ENCODE results near the gene DNAH12.

Gene DNAH12

GRCh38 chr3:57555738-57556458 lies 11.8 kb upstream of the DNAH12 start, which contains the start of gene PDE12:
PDE12 (plus strand) TSS chr3:57556274; CDS start chr3:57556380, 106 bp downstream.
- no peaks in the 10 kb centered on the region for H3K4me1 ChIP-seq (ENCODE audit: insufficient read depth, insufficient read length)
- H3K36me3 ChIP-seq (ENCODE audit: insufficient read depth, insufficient read length, low read length) = peaks cover 38% of the 10 kb centered on the region
- DNase-seq (ENCODE audit: low read depth, low spot score) = peak; percentile 82
- peak within 1 kb of the TSS; percentile 98 for H3K9ac ChIP-seq (ENCODE audit: insufficient read length, low read depth)
- no peaks in the 10 kb centered on the region for H3K9me3 ChIP-seq (ENCODE audit: insufficient read depth, low read length)
- TF ChIP-seq YY1 (IDR thresholded peaks at IDR 0.05; ENCODE audit: insufficient read depth, insufficient read length) = no peak
- TF ChIP-seq SUZ12 (IDR thresholded peaks at IDR 0.05; ENCODE audit: extremely low read depth, insufficient read depth, insufficient read length) = no peak
- no peak for TF ChIP-seq ZNF274 (IDR thresholded peaks at IDR 0.05; ENCODE audit: low read depth, low read length)
- peak within 1 kb of the TSS; percentile 98 for H3K4me3 ChIP-seq (ENCODE audit: insufficient read length, low read depth)
- peaks cover 3% of the 10 kb centered on the region for H3K27me3 ChIP-seq (ENCODE audit: insufficient read depth, insufficient read length)

- no peak for TF ChIP-seq YY1 (IDR thresholded peaks at IDR 0.05; ENCODE audit: insufficient read depth, insufficient read length)
- TF ChIP-seq SUZ12 (IDR thresholded peaks at IDR 0.05; ENCODE audit: extremely low read depth, insufficient read depth, insufficient read length) = no peak
- TF ChIP-seq ZNF274 (IDR thresholded peaks at IDR 0.05; ENCODE audit: low read depth, low read length) = no peak
- no peak for DNase-seq (ENCODE audit: low read depth, low spot score)
- peak overlapping the region; percentile 98 for H3K4me3 ChIP-seq (ENCODE audit: insufficient read length, low read depth)
- peaks cover 32% of the 10 kb centered on the region for H3K36me3 ChIP-seq (ENCODE audit: insufficient read depth, insufficient read length, low read length)
- peaks cover 3% of the 10 kb centered on the region for H3K27me3 ChIP-seq (ENCODE audit: insufficient read depth, insufficient read length)
- H3K9me3 ChIP-seq (ENCODE audit: insufficient read depth, low read length) = no peaks in the 10 kb centered on the region
- no peaks in the 10 kb centered on the region for H3K4me1 ChIP-seq (ENCODE audit: insufficient read depth, insufficient read length)
- H3K9ac ChIP-seq (ENCODE audit: insufficient read length, low read depth) = peak overlapping the region; percentile 98
Measured at GRCh38 chr3:57555306-57555705, 11.2 kb upstream of the DNAH12 start.

GRCh38 chr3:57546616-57547015 lies 2.5 kb upstream of the DNAH12 start:
- Histone ChIP-seq H3K27me3 (ENCODE audit: insufficient read depth, insufficient read length) (no peaks in the 10 kb centered on the region), H3K9ac (ENCODE audit: insufficient read length, low read depth) (no peak overlapping the region), H3K4me1 (ENCODE audit: insufficient read depth, insufficient read length) (peaks cover 5% of the 10 kb centered on the region), H3K9me3 (ENCODE audit: insufficient read depth, low read length) (no peaks in the 10 kb centered on the region), H3K4me3 (ENCODE audit: insufficient read length, low read depth) (no peak overlapping the region), H3K36me3 (ENCODE audit: insufficient read depth, insufficient read length, low read length) (no peaks in the 10 kb centered on the region)
- TF ChIP-seq YY1 (IDR thresholded peaks at IDR 0.05; ENCODE audit: insufficient read depth, insufficient read length) = no peak
- TF ChIP-seq SUZ12 (IDR thresholded peaks at IDR 0.05; ENCODE audit: extremely low read depth, insufficient read depth, insufficient read length) = no peak
- no peak for TF ChIP-seq ZNF274 (IDR thresholded peaks at IDR 0.05; ENCODE audit: low read depth, low read length)
- no peak for DNase-seq (ENCODE audit: low read depth, low spot score)

- no peak overlapping the region for H3K9ac ChIP-seq (ENCODE audit: insufficient read length, low read depth)
- no peaks in the 10 kb centered on the region for H3K27me3 ChIP-seq (ENCODE audit: insufficient read depth, insufficient read length)
- peaks cover 5% of the 10 kb centered on the region for H3K4me1 ChIP-seq (ENCODE audit: insufficient read depth, insufficient read length)
- H3K36me3 ChIP-seq (ENCODE audit: insufficient read depth, insufficient read length, low read length) = no peaks in the 10 kb centered on the region
- TF ChIP-seq YY1 (IDR thresholded peaks at IDR 0.05; ENCODE audit: insufficient read depth, insufficient read length) (no peak), ZNF274 (IDR thresholded peaks at IDR 0.05; ENCODE audit: low read depth, low read length) (no peak), SUZ12 (IDR thresholded peaks at IDR 0.05; ENCODE audit: extremely low read depth, insufficient read depth, insufficient read length) (no peak)
- no peak for DNase-seq (ENCODE audit: low read depth, low spot score)
- H3K9me3 ChIP-seq (ENCODE audit: insufficient read depth, low read length) = no peaks in the 10 kb centered on the region
- no peak overlapping the region for H3K4me3 ChIP-seq (ENCODE audit: insufficient read length, low read depth)
Measured at GRCh38 chr3:57545636-57546268, 1.6 kb upstream of the DNAH12 start.

GRCh38 chr3:57538465-57538864 lies 5.7 kb downstream of the DNAH12 start:
- Histone ChIP-seq H3K4me1 (ENCODE audit: insufficient read depth, insufficient read length) (no peaks in the 10 kb centered on the region), H3K36me3 (ENCODE audit: insufficient read depth, insufficient read length, low read length) (no peaks in the 10 kb centered on the region), H3K9ac (ENCODE audit: insufficient read length, low read depth) (no peak overlapping the region), H3K9me3 (ENCODE audit: insufficient read depth, low read length) (no peaks in the 10 kb centered on the region), H3K4me3 (ENCODE audit: insufficient read length, low read depth) (no peak overlapping the region), H3K27me3 (ENCODE audit: insufficient read depth, insufficient read length) (no peaks in the 10 kb centered on the region)
- no peak for DNase-seq (ENCODE audit: low read depth, low spot score)
- TF ChIP-seq YY1 (IDR thresholded peaks at IDR 0.05; ENCODE audit: insufficient read depth, insufficient read length) (no peak), ZNF274 (IDR thresholded peaks at IDR 0.05; ENCODE audit: low read depth, low read length) (no peak), SUZ12 (IDR thresholded peaks at IDR 0.05; ENCODE audit: extremely low read depth, insufficient read depth, insufficient read length) (no peak)

- Histone ChIP-seq H3K9ac (ENCODE audit: insufficient read length, low read depth) (no peak overlapping the region), H3K9me3 (ENCODE audit: insufficient read depth, low read length) (no peaks in the 10 kb centered on the region), H3K4me1 (ENCODE audit: insufficient read depth, insufficient read length) (no peaks in the 10 kb centered on the region), H3K36me3 (ENCODE audit: insufficient read depth, insufficient read length, low read length) (no peaks in the 10 kb centered on the region), H3K4me3 (ENCODE audit: insufficient read length, low read depth) (no peak overlapping the region), H3K27me3 (ENCODE audit: insufficient read depth, insufficient read length) (no peaks in the 10 kb centered on the region)
- no peak for DNase-seq (ENCODE audit: low read depth, low spot score)
- TF ChIP-seq ZNF274 (IDR thresholded peaks at IDR 0.05; ENCODE audit: low read depth, low read length) = no peak
- TF ChIP-seq YY1 (IDR thresholded peaks at IDR 0.05; ENCODE audit: insufficient read depth, insufficient read length) = no peak
Measured at GRCh38 chr3:57530071-57530608, 14.0 kb downstream of the DNAH12 start.

GRCh38 chr3:57518276-57518915 lies 25.7 kb downstream of the DNAH12 start:
- TF ChIP-seq ZNF274 (IDR thresholded peaks at IDR 0.05; ENCODE audit: low read depth, low read length) = no peak
- TF ChIP-seq YY1 (IDR thresholded peaks at IDR 0.05; ENCODE audit: insufficient read depth, insufficient read length) = no peak
- TF ChIP-seq SUZ12 (IDR thresholded peaks at IDR 0.05; ENCODE audit: extremely low read depth, insufficient read depth, insufficient read length) = no peak
- DNase-seq (ENCODE audit: low read depth, low spot score) = no peak
- Histone ChIP-seq H3K4me1 (ENCODE audit: insufficient read depth, insufficient read length) (no peaks in the 10 kb centered on the region), H3K4me3 (ENCODE audit: insufficient read length, low read depth) (no peak overlapping the region), H3K9me3 (ENCODE audit: insufficient read depth, low read length) (no peaks in the 10 kb centered on the region), H3K9ac (ENCODE audit: insufficient read length, low read depth) (no peak overlapping the region), H3K27me3 (ENCODE audit: insufficient read depth, insufficient read length) (no peaks in the 10 kb centered on the region), H3K36me3 (ENCODE audit: insufficient read depth, insufficient read length, low read length) (no peaks in the 10 kb centered on the region)
